Loucy (cell line): ENCODE measurements around the gene ADAMTS2.

Source experiments
- H2AFZ ChIP-seq: fragments of 200-600 bp; sonication (generic); 2 replicates; pipeline ENCODE4 v1.6.0; 2016; ENCODE audit warnings: antibody characterized with exemption, mild to moderate bottlenecking, low read length, moderate library complexity
- H3F3A ChIP-seq: fragments of 200-600 bp; 2 replicates; pipeline ENCODE4 v1.6.0; 2016; ENCODE audit warnings: antibody characterized with exemption, low read depth, mild to moderate bottlenecking
- H3K27me3 ChIP-seq: fragments of 200-600 bp; sonication (generic); 2 replicates; pipeline ENCODE4 v1.6.1; 2014; ENCODE audit warnings: low read length, mild to moderate bottlenecking; ENCODE audit not compliant: insufficient read depth, poor library complexity, severe bottlenecking
- H3K36me3 ChIP-seq: fragments of 200-600 bp; sonication (generic); 2 replicates; pipeline ENCODE4 v1.6.1; 2016; ENCODE audit warnings: low read length; ENCODE audit not compliant: insufficient read depth
- H3K4me1 ChIP-seq: fragments of 200-600 bp; sonication (generic); 2 replicates; pipeline ENCODE4 v1.5.1; 2014; ENCODE audit warnings: low read length, mild to moderate bottlenecking; ENCODE audit not compliant: insufficient read depth, poor library complexity, severe bottlenecking
- H3K4me2 ChIP-seq: fragments of 200-600 bp; sonication (generic); 2 replicates; pipeline ENCODE4 v1.6.0; 2014; ENCODE audit warnings: antibody characterized with exemption, low read length, low read depth, mild to moderate bottlenecking; ENCODE audit not compliant: poor library complexity, severe bottlenecking
- H3K4me3 ChIP-seq: fragments of 200-600 bp; sonication (generic); 2 replicates; pipeline ENCODE4 v1.5.1; 2014; ENCODE audit warnings: low read length, mild to moderate bottlenecking, mixed read lengths; ENCODE audit not compliant: poor library complexity, severe bottlenecking
- H3K79me2 ChIP-seq: fragments of 200-600 bp; sonication (generic); 2 replicates; pipeline ENCODE4 v1.6.1; 2014; ENCODE audit warnings: low read length; ENCODE audit not compliant: insufficient read depth
- H3K9ac ChIP-seq: fragments of 200-600 bp; sonication (generic); 2 replicates; pipeline ENCODE4 v1.6.0; 2014; ENCODE audit warnings: mild to moderate bottlenecking, low read depth, low read length, moderate library complexity; ENCODE audit not compliant: poor library complexity, severe bottlenecking
- H3K9me2 ChIP-seq: fragments of 200-600 bp; sonication (generic); replicated peaks from 2 replicates; pipeline ENCODE4 v1.6.1; 2016; ENCODE audit warnings: low read depth, low read length, mixed read lengths
- H3K9me3 ChIP-seq: fragments of 200-600 bp; sonication (generic); 2 replicates; pipeline ENCODE4 v1.6.1; 2014; ENCODE audit warnings: mild to moderate bottlenecking, antibody characterized with exemption, low read length, low read depth; ENCODE audit not compliant: insufficient read depth
- H4K20me1 ChIP-seq: fragments of 200-600 bp; sonication (generic); 2 replicates; pipeline ENCODE4 v1.6.0; 2014; ENCODE audit warnings: antibody characterized with exemption, low read length, mild to moderate bottlenecking; ENCODE audit not compliant: insufficient read depth, poor library complexity, severe bottlenecking
- EZH2phosphoT487 ChIP-seq: fragments of 200-600 bp; IDR thresholded peaks from 2 replicates; pipeline ENCODE4 v1.6.1; 2018; ENCODE audit warnings: antibody characterized with exemption, mild to moderate bottlenecking, moderate library complexity, borderline replicate concordance
- TF ChIP-seq, protein P1 (sequence below): fragments of 200-600 bp; sonication (generic); conservative IDR thresholded peaks from 2 replicates; pipeline ENCODE4 v1.5.1; 2014; ENCODE audit warnings: mild to moderate bottlenecking, antibody characterized with exemption, low read length

The ADAMTS2 gene

GRCh38 chr5:179120421-179120861, 224.8 kb downstream of the ADAMTS2 start:
- Histone ChIP-seq H3K36me3 (no peaks in the 10 kb centered on the region), H3K79me2 (no peaks in the 10 kb centered on the region), H3K9me2 (no peaks in the 10 kb centered on the region), H3F3A (no peaks in the 10 kb centered on the region), H2AFZ (no peak overlapping the region), H4K20me1 (no peaks in the 10 kb centered on the region), H3K27me3 (no peaks in the 10 kb centered on the region), H3K4me1 (no peaks in the 10 kb centered on the region), H3K9me3 (no peaks in the 10 kb centered on the region), H3K9ac (no peak overlapping the region), H3K4me3 (no peak overlapping the region), H3K4me2 (no peak overlapping the region)
- no peak for TF ChIP-seq EZH2phosphoT487
- TF ChIP-seq, protein P1, sequence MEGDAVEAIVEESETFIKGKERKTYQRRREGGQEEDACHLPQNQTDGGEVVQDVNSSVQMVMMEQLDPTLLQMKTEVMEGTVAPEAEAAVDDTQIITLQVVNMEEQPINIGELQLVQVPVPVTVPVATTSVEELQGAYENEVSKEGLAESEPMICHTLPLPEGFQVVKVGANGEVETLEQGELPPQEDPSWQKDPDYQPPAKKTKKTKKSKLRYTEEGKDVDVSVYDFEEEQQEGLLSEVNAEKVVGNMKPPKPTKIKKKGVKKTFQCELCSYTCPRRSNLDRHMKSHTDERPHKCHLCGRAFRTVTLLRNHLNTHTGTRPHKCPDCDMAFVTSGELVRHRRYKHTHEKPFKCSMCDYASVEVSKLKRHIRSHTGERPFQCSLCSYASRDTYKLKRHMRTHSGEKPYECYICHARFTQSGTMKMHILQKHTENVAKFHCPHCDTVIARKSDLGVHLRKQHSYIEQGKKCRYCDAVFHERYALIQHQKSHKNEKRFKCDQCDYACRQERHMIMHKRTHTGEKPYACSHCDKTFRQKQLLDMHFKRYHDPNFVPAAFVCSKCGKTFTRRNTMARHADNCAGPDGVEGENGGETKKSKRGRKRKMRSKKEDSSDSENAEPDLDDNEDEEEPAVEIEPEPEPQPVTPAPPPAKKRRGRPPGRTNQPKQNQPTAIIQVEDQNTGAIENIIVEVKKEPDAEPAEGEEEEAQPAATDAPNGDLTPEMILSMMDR, result no peak

DNA sequence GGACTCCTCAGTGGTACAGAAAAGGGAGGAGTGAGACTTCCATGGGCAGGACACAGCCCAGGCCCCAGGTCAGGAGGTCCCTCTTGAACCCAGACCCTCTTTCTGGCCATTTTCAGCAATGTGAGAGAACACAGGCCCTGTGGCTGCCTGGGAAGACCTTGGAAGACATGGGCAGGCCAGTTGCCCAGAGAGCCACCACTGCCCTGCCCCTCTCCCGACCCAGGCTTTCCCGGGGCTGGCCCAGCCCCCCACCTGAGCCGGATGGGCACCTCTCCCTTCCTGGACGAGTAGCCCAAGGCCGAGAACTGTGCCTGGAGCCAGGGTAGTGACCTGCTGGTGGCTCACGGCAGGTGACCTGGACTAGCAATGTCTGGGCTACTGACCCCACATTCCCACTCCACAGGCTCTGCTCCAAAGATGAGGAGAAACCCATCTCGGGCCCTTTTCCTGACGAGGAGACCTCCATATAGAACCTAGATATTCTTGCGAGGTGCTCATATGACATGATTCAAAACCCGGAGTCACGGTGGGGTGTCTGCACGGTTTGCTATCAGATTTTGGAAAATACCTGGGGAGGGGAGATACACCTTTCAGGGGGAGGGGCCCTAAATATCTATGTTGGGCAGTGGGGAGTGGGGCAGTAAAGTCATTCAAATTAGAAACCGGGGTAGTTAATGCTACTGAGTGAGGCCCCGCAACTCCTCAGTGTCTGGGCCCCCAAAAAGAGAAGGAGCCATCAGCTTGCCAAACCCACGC, 225.7 kb downstream of the ADAMTS2 start:
- H3K9ac ChIP-seq, result no peak overlapping the region
- H3K27me3 ChIP-seq, result no peaks in the 10 kb centered on the region
- H4K20me1 ChIP-seq, result no peaks in the 10 kb centered on the region
- H3K9me2 ChIP-seq, result no peaks in the 10 kb centered on the region
- TF ChIP-seq, protein P1, result no peak
- TF ChIP-seq EZH2phosphoT487, result no peak
- no peaks in the 10 kb centered on the region for H3K9me3 ChIP-seq
- H3F3A ChIP-seq, result no peaks in the 10 kb centered on the region
- H2AFZ ChIP-seq, result no peak overlapping the region
- no peak overlapping the region for H3K4me3 ChIP-seq
- no peaks in the 10 kb centered on the region for H3K4me1 ChIP-seq
- no peaks in the 10 kb centered on the region for H3K36me3 ChIP-seq
- H3K4me2 ChIP-seq, result no peak overlapping the region
- H3K79me2 ChIP-seq, result no peaks in the 10 kb centered on the region

DNA sequence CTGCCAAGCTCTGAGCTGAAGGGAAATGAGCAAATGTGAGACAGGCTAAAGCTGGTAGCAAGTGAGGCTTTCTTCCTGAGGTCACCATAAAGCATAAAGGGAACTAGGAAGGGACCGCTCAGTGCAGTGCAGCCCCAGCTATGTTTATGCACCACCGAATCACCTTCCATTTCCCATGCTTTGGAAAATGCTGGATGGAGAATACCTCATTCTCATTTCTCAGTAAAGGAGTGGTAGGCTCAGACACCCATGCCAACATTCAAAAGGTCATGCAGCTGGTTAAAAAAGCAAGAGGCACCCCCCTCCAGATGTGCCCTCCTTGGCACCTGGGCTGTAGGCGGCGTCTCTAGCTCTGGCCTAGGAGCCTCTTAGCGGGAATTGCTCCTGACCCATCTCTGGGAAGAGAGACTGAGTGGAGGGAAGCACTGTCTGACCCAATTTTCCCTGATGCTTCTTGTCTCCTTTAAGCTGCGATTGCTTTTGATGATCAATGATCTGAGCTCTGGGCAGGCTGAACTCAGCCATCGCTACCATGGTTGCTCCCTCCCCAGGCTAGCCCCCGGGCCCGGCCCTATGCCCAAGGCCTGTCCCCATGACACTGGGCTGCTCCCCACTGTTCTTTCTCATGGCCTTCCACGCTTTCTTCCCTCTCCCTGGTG, 226.4 kb downstream of the ADAMTS2 start:
- Histone ChIP-seq H2AFZ (no peak overlapping the region), H4K20me1 (no peaks in the 10 kb centered on the region)

More for the DNA sequence above, 226.4 kb downstream of the ADAMTS2 start:
- no peaks in the 10 kb centered on the region for H3K9me2 ChIP-seq
- H3K9me3 ChIP-seq, result no peaks in the 10 kb centered on the region
- no peaks in the 10 kb centered on the region for H3K36me3 ChIP-seq
- H3K4me1 ChIP-seq, result no peaks in the 10 kb centered on the region
- TF ChIP-seq EZH2phosphoT487, result no peak
- TF ChIP-seq, protein P1, result no peak
- no peak overlapping the region for H3K4me2 ChIP-seq
- no peak overlapping the region for H3K4me3 ChIP-seq
- no peaks in the 10 kb centered on the region for H3K79me2 ChIP-seq
- no peak overlapping the region for H3K9ac ChIP-seq
- no peaks in the 10 kb centered on the region for H3F3A ChIP-seq
- H3K27me3 ChIP-seq, result no peaks in the 10 kb centered on the region
